ENCODE data around the gene RING1.

DNA sequence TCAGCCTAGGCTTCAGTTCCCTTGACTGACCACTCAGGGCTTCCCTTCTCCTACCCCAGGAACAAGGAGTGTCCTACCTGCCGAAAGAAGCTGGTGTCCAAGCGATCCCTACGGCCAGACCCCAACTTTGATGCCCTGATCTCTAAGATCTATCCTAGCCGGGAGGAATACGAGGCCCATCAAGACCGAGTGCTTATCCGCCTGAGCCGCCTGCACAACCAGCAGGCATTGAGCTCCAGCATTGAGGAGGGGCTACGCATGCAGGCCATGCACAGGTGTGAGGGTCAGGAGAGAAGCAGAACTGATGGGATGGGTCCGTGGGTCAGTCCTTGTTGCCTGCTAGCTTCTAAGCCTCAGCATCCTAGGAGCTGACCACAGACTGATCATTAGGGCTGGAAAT, 1.6 kb downstream of the RING1 start:
- no peak for TF ChIP-seq CTCF (IDR thresholded peaks at IDR 0.05 in 2 of 3, conservative IDR thresholded peaks at IDR 0.05 in 1 of 3; ENCODE audit: control insufficient read depth in 2 of 3, extremely low read depth in 1 of 3, insufficient read depth in 1 of 3, low read depth in 3 of 3, low read length in 3 of 3)
- no peak for TF ChIP-seq ETV6 (conservative IDR thresholded peaks at IDR 0.05 in 1 of 2, IDR thresholded peaks at IDR 0.05 in 1 of 2; ENCODE audit: borderline replicate concordance in 1 of 2, low read depth in 1 of 2)
- no peak for TF ChIP-seq FOXM1 (IDR thresholded peaks at IDR 0.05; ENCODE audit: low read depth, low read length)
- no peak for TF ChIP-seq EP300 (IDR thresholded peaks at IDR 0.05; ENCODE audit: borderline replicate concordance in 1 of 2, control insufficient read depth in 1 of 2, low read depth in 2 of 2, low read length in 2 of 2)
- TF ChIP-seq SP1 (IDR thresholded peaks at IDR 0.05; ENCODE audit: low read depth, low read length), result no peak
- no peak for TF ChIP-seq POLR2AphosphoS5 (IDR thresholded peaks at IDR 0.05; ENCODE audit: low read length)
- TF ChIP-seq RAD51 (IDR thresholded peaks at IDR 0.05), result no peak
- TF ChIP-seq, protein P1, sequence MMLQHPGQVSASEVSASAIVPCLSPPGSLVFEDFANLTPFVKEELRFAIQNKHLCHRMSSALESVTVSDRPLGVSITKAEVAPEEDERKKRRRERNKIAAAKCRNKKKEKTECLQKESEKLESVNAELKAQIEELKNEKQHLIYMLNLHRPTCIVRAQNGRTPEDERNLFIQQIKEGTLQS (IDR thresholded peaks at IDR 0.05; ENCODE audit: borderline replicate concordance, extremely low read depth, low read depth, low read length), result no peak
- TF ChIP-seq, protein P2, sequence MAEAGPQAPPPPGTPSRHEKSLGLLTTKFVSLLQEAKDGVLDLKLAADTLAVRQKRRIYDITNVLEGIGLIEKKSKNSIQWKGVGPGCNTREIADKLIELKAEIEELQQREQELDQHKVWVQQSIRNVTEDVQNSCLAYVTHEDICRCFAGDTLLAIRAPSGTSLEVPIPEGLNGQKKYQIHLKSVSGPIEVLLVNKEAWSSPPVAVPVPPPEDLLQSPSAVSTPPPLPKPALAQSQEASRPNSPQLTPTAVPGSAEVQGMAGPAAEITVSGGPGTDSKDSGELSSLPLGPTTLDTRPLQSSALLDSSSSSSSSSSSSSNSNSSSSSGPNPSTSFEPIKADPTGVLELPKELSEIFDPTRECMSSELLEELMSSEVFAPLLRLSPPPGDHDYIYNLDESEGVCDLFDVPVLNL (IDR thresholded peaks at IDR 0.05; ENCODE audit: low read depth, low read length), result no peak
- no peak for TF ChIP-seq TAF1 (IDR thresholded peaks at IDR 0.05; ENCODE audit: borderline replicate concordance, low read depth, low read length)
- no peak for TF ChIP-seq NFXL1 (IDR thresholded peaks at IDR 0.05; ENCODE audit: borderline replicate concordance)
- no peak for TF ChIP-seq SPI1 (IDR thresholded peaks at IDR 0.05; ENCODE audit: borderline replicate concordance, insufficient read depth, low read depth, low read length)
- TF ChIP-seq, protein P3, sequence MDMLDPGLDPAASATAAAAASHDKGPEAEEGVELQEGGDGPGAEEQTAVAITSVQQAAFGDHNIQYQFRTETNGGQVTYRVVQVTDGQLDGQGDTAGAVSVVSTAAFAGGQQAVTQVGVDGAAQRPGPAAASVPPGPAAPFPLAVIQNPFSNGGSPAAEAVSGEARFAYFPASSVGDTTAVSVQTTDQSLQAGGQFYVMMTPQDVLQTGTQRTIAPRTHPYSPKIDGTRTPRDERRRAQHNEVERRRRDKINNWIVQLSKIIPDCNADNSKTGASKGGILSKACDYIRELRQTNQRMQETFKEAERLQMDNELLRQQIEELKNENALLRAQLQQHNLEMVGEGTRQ (IDR thresholded peaks at IDR 0.05; ENCODE audit: borderline replicate concordance, low read depth, low read length), result no peak
- TF ChIP-seq NFIC (IDR thresholded peaks at IDR 0.05; ENCODE audit: low read depth, low read length), result no peak
